Peyer's patch (tissue), 4 donors: ENCODE data around the gene FCRL5. TPM values are rescaled to one million over a fixed set of nuclear protein-coding genes. Genes with fewer than 3 reads are reported as not detected.

Experiments
- DNase-seq, 3 donors: peaks; one replicate each; pipeline ENCODE4 v3.0.0-alpha.2; 2017 to 2019
- H3K27ac ChIP-seq, 4 donors: fragments of 200-600 bp; sonication (generic); one replicate each; pipeline ENCODE4 v1.5.1; 2016 to 2019
- H3K27me3 ChIP-seq, 2 donors: fragments of 200-600 bp; sonication (generic); one replicate each; pipeline ENCODE4 v1.5.1; 2019
- H3K36me3 ChIP-seq, 3 donors: fragments of 200-600 bp; sonication (generic); one replicate each; pipeline ENCODE4 v1.5.1; 2016 to 2019
- H3K4me1 ChIP-seq, 4 donors: fragments of 200-600 bp; sonication (generic); one replicate each; pipeline ENCODE4 v1.5.1; 2016 to 2019
- H3K4me3 ChIP-seq, 4 donors: fragments of 200-600 bp; sonication (generic); 1 replicate in 3 of 4; 2 replicates in 1 of 4; pipeline ENCODE4 v1.5.1; 2016 to 2019; ENCODE audit warnings: mild to moderate bottlenecking in 1 of 4
- H3K9me3 ChIP-seq, 4 donors: fragments of 200-600 bp; sonication (generic); one replicate each; pipeline ENCODE4 v1.5.1; 2016 to 2019; ENCODE audit warnings: mild to moderate bottlenecking in 1 of 4
- CTCF ChIP-seq, 6 experiments: fragments of 450-650 bp in 4 of 6; fragments of 200-600 bp in 2 of 6; sonication (generic) in 1 of 6; IDR thresholded peaks; one replicate each; pipeline ENCODE4 v1.5.1; 2017 to 2019; ENCODE audit warnings: antibody characterized with exemption in 6 of 6, mild to moderate bottlenecking in 3 of 6, moderate library complexity in 1 of 6
- POLR2A ChIP-seq, 2 donors: fragments of 450-650 bp; IDR thresholded peaks; one replicate each; pipeline ENCODE4 v1.5.1; 2017; ENCODE audit warnings: antibody characterized with exemption in 2 of 2, mild to moderate bottlenecking in 2 of 2, moderate library complexity in 2 of 2
- total RNA-seq, 4 donors: library from RNA; depleted of rRNA; stranded (reverse); fragments of >200 nt; gene quantifications; one replicate each; pipeline ENCODE4 v1.1.0, GENCODE V29; 2016

Gene FCRL5
- total RNA-seq, 4 donors from 2014 or later = 0.53 to 19.0 (median 3.8) TPM

GRCh38 chr1:157523774-157524493 is 28.4 kb downstream of the FCRL5 start:
- H3K27ac ChIP-seq = peak overlapping the region in 2 of 4 donors; percentile 2 to 36
- H3K9me3 ChIP-seq = no peaks in the 10 kb centered on the region
- TF ChIP-seq POLR2A (IDR thresholded peaks at IDR 0.05) (no peak), CTCF (IDR thresholded peaks at IDR 0.05) (no peak)
- H3K27me3 ChIP-seq = no peaks in the 10 kb centered on the region
- peak in 1 of 3 donors; percentile 55 for DNase-seq
- H3K36me3 ChIP-seq = no peaks in the 10 kb centered on the region
- H3K4me3 ChIP-seq = no peak overlapping the region
- H3K4me1 ChIP-seq = no peaks in the 10 kb centered on the region

DNA sequence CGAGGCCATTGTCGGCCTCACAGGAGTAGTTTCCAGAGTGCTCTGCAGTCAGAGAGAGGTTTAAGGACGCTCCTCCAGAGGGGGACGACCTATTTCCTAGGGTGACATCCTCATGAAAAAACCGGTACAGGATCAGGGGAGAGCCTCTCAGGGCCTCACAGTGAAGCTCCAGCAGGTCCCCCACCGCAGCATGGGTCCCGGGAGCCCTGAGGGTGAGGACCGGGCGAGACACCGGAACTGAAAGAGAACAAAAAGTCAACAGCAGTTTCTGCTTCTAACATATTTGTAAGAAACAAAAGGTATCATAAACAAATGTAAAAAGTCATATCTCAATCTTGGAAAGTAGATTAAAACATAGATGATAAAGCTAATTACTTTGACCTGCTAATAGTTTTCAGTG is 31.3 kb downstream of the FCRL5 start:
- no peak for TF ChIP-seq POLR2A (IDR thresholded peaks at IDR 0.05)
- no peak for TF ChIP-seq CTCF (IDR thresholded peaks at IDR 0.05)
- no peak for DNase-seq

GRCh38 chr1:157520386-157520935 is 31.9 kb downstream of the FCRL5 start:
- H3K4me3 ChIP-seq = no peak overlapping the region
- no peaks in the 10 kb centered on the region for H3K9me3 ChIP-seq
- DNase-seq = no peak
- TF ChIP-seq CTCF (IDR thresholded peaks at IDR 0.05) = no peak
- H3K27ac ChIP-seq = no peak overlapping the region
- no peaks in the 10 kb centered on the region for H3K4me1 ChIP-seq
- no peaks in the 10 kb centered on the region for H3K27me3 ChIP-seq
- no peaks in the 10 kb centered on the region for H3K36me3 ChIP-seq

More for the DNA sequence above, 31.3 kb downstream of the FCRL5 start:
- H3K27ac ChIP-seq = no peak overlapping the region
- H3K4me1 ChIP-seq = no peaks in the 10 kb centered on the region
- no peaks in the 10 kb centered on the region for H3K36me3 ChIP-seq
- no peak overlapping the region for H3K4me3 ChIP-seq
- no peaks in the 10 kb centered on the region for H3K9me3 ChIP-seq
- no peaks in the 10 kb centered on the region for H3K27me3 ChIP-seq

DNA sequence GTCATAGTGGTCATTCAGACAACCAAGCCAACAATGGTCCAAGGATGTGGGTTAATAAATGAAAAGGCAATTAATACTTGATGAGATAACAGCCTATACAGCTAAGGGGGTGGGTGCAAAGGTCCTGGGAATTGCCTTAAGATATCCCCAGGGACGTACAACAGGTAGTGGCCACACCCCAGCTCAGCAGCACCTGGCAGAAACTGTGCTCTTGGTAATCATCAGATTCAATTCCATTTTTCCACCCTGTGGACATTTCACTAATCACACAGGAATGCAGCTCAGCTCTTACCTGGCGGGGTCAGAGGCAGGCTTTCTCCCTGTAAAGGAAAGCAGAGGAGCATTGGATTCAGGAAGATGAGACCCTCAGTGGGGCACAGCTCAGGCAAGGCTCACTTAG is 32.9 kb downstream of the FCRL5 start:
- DNase-seq = no peak
- Histone ChIP-seq H3K27me3 (no peaks in the 10 kb centered on the region), H3K4me3 (no peak overlapping the region), H3K4me1 (no peaks in the 10 kb centered on the region), H3K27ac (no peak overlapping the region), H3K9me3 (no peaks in the 10 kb centered on the region), H3K36me3 (no peaks in the 10 kb centered on the region)
- TF ChIP-seq POLR2A (IDR thresholded peaks at IDR 0.05) (no peak), CTCF (IDR thresholded peaks at IDR 0.05) (no peak)

GRCh38 chr1:157517016-157517415 is 35.3 kb downstream of the FCRL5 start:
- H3K36me3 ChIP-seq = no peaks in the 10 kb centered on the region
- no peak overlapping the region for H3K27ac ChIP-seq
- H3K27me3 ChIP-seq = no peaks in the 10 kb centered on the region
- no peak overlapping the region for H3K4me3 ChIP-seq
- no peaks in the 10 kb centered on the region for H3K9me3 ChIP-seq
- H3K4me1 ChIP-seq = peaks cover 0 to 9% (median 0%) of the 10 kb centered on the region in 4 donors
- TF ChIP-seq POLR2A (IDR thresholded peaks at IDR 0.05) (no peak), CTCF (IDR thresholded peaks at IDR 0.05) (no peak)
- DNase-seq = no peak
